ES-I3 (cell line): ENCODE measurements around the gene STPG2.
"Not testable (repeated sequence)": the region's sequence is repeated elsewhere in the genome, so short reads cannot be mapped to it uniquely, and the experiment has no call there.

Source experiments
- H3K36me3 ChIP-seq: 2 replicates; pipeline ENCODE4 v1.6.1; 2013; ENCODE audit warnings: mild to moderate bottlenecking, low read length, control low read depth, moderate library complexity; ENCODE audit not compliant: insufficient read depth
- H3K4me1 ChIP-seq: 2 replicates; pipeline ENCODE4 v1.6.1; 2013; ENCODE audit warnings: mild to moderate bottlenecking, control low read depth, low read length; ENCODE audit not compliant: insufficient read depth
- H3K9ac ChIP-seq: 2 replicates; pipeline ENCODE4 v1.6.1; 2013; ENCODE audit warnings: low read depth, mild to moderate bottlenecking, low read length, moderate library complexity
- H3K9me3 ChIP-seq: 2 replicates; pipeline ENCODE4 v1.6.1; 2013; ENCODE audit warnings: mild to moderate bottlenecking, low read length, moderate library complexity; ENCODE audit not compliant: control insufficient read depth, insufficient read depth

The STPG2 gene

DNA sequence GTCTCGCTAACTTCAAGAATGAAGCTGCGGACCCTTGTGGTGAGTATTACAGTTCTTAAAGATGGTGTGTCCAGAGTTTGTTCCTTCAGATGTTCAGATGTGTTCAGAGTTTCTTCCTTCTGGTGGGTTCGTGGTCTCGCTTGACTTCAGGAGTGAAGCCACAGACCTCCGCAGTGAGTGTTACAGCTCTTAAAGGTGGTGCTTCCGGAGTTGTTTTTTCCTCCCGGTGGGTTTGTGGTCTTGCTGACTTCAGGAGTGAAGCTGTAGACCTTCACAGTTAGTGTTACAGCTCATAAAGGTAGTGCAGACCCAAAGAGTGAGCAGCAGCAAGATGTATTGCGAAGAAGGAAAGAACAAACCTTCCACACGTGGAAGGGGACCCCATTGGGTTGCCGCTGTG lies 592.6 kb downstream of the STPG2 start:
- H3K9ac ChIP-seq, H3K4me1 ChIP-seq, H3K36me3 ChIP-seq, H3K9me3 ChIP-seq: not testable (repeated sequence)

DNA sequence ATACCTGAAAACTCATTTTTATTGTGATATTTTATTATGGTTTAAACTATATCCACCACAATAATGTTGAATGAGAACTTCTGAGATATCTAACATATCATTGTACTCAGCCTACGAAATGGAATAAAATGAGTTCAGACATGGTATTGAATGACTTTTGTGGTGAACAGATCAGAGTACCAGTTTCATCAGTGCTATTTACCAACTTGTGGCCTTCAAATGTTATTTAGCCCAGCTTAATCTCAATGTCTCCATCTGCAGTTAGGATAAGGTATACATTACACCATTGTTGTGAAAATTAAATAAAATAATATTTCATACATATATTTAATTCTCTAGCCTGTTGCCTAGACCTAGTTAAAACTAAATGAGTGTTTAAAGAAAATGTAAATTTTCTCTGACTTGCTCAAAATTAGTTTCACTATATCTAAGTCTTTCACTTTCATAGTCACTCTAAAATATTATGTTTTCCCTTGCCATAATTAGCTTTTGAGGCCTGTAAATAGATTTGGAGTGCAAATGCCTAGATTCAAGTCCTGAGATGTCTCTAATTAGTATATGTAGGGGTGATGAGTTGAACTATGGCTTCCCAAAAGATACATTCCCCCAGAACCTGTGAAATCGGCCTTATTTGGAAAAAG lies 594.2 kb downstream of the STPG2 start:
- no peaks in the 10 kb centered on the region for H3K4me1 ChIP-seq
- no peaks in the 10 kb centered on the region for H3K36me3 ChIP-seq
- H3K9me3 ChIP-seq, result no peaks in the 10 kb centered on the region
- H3K9ac ChIP-seq, result no peak overlapping the region

DNA sequence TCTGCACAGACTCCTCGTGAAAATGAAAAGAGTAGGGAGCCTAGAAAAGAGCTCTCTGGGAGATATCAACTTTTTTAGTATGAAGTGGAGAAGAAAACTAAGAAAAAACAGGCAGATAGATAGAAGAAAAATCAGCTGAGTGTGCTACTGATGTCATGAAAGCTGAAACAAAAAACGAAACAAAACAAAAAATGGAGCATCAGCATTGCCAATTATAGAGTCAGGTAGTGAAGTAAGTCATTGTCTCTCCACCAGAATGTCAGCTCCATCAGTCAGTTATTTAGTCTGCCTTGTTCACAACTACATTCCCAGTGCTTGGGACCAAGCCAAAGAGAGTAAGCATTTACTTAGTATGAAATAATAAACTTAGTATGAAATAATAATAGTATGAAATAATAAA lies 595.1 kb downstream of the STPG2 start:
- no peaks in the 10 kb centered on the region for H3K36me3 ChIP-seq
- H3K9ac ChIP-seq, result no peak overlapping the region
- H3K9me3 ChIP-seq, result no peaks in the 10 kb centered on the region
- H3K4me1 ChIP-seq, result no peaks in the 10 kb centered on the region

DNA sequence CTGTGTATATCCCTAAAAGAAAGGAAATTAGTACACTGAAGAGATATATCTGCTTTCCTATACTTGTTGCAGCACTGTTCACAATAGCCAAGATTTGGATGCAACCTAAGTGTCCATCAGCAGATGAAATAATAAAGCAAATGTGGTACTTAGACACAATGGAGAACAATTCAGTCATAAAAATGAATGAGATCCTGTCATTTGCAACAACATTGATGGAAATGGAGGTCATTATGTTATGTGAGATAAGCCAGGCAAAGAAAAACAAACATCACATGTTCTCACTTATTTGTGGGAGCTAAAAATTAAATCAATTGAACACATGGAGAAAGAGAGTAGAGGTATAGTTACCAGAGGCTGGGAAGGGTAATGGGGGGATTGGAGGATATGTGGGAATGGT lies 611.9 kb downstream of the STPG2 start:
- Histone ChIP-seq H3K36me3 (no peaks in the 10 kb centered on the region; the same call in 1 of the 2 replicates), H3K9ac (no peak overlapping the region), H3K9me3 (peaks cover 4% of the 10 kb centered on the region; the same call in 1 of the 2 replicates), H3K4me1 (no peaks in the 10 kb centered on the region)

DNA sequence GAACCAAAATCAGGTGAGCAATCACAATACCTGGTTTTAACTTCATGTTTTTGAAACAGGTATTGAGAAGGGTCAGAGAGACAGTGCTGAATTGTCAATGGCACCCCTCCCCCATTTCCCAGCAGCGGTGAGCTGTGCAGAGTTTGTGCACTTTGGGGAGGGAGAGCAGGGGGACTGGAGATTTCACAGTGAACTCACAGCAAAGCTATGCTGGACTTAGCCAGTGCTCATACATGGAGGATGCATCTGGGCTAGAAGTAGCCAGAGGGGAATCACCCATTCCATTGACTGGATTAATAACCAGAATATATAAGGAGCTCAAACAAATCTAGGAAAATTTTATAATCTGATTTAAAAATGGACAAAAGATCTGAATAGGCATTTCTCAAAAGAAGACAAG lies 612.6 kb downstream of the STPG2 start:
- no peak overlapping the region for H3K9ac ChIP-seq
- H3K36me3 ChIP-seq, result no peaks in the 10 kb centered on the region
- peaks cover 4% of the 10 kb centered on the region; the same call in 1 of the 2 replicates for H3K9me3 ChIP-seq
- 0 out of 2 replicates have a peak, but pooled peaks cover under 1% of the 10 kb centered on the region for H3K4me1 ChIP-seq

GRCh38 chr4:97525236-97525635 lies 618.0 kb downstream of the STPG2 start:
- peaks cover 7% of the 10 kb centered on the region; the same call in 1 of the 2 replicates for H3K4me1 ChIP-seq
- H3K36me3 ChIP-seq, result no peaks in the 10 kb centered on the region
- peaks cover 4% of the 10 kb centered on the region; the same call in 1 of the 2 replicates for H3K9me3 ChIP-seq
- no peak overlapping the region for H3K9ac ChIP-seq

DNA sequence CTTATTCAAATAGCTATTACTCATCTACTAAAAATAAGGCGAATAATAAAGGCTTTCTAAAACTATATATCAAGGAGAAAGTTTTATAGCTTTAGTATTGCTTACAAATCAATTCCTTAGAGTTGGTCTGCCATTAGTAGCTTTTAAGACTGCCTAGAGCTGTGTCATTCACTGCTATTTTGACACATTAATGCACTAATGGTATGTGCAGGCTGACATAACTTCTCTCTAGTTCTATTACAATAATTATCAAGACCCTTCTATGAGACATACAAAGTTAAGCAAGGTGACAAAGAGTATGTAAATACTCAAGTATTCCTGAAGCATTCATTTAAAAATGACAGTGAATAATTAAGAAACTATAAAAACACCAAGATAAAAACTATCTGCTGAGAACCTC lies 625.3 kb downstream of the STPG2 start:
- H3K36me3 ChIP-seq, result no peaks in the 10 kb centered on the region
- H3K9ac ChIP-seq, result no peak overlapping the region
- H3K9me3 ChIP-seq, result no peaks in the 10 kb centered on the region
- no peaks in the 10 kb centered on the region for H3K4me1 ChIP-seq

DNA sequence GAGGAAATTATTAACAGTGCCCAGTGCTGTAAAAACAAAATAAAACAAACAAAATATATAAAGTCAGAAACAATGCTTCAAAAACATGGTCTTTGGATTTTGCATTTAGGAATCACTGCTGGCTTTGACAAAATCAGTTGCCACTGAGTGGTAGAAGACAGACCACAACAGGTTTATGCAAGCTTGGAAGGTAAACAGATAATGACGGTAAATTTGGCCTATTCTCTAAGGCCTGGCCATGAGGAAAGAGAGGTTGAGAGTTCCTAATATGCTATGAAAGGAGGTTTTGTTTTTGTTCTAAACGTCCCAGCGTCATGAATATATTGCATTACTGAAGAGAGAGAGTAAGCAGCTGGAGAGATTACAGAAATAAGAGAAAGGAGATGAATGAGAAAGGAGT lies 629.4 kb downstream of the STPG2 start:
- no peak overlapping the region for H3K9ac ChIP-seq
- no peaks in the 10 kb centered on the region for H3K36me3 ChIP-seq
- no peaks in the 10 kb centered on the region for H3K9me3 ChIP-seq
- peaks cover 3% of the 10 kb centered on the region; the same call in 1 of the 2 replicates for H3K4me1 ChIP-seq
